SU-DHL-6 (cell line): Measurements from ENCODE around the gene CELSR3.
A peak's percentile ranks its signal among the peaks of the same experiment; 100 is the strongest.

Source experiments
- H2AFZ ChIP-seq: fragments of 200-600 bp; sonication (generic); 2 replicates; pipeline ENCODE4 v1.6.1; 2014; ENCODE audit warnings: low read depth, mild to moderate bottlenecking, moderate library complexity, mixed read lengths, antibody characterized with exemption, low read length; ENCODE audit not compliant: severe bottlenecking
- H3F3A ChIP-seq: fragments of 200-600 bp; shearing (Covaris generic); 2 replicates; pipeline ENCODE4 v1.6.0; 2016; ENCODE audit warnings: antibody characterized with exemption, mild to moderate bottlenecking; ENCODE audit not compliant: insufficient read depth
- H3K27ac ChIP-seq: fragments of 200-600 bp; sonication (generic); 2 replicates; pipeline ENCODE4 v1.5.1; 2016; ENCODE audit warnings: low read depth, mild to moderate bottlenecking, low read length, moderate library complexity, mixed read lengths
- H3K27me3 ChIP-seq: fragments of 200-600 bp; sonication (generic), shearing (Covaris generic); 2 replicates; pipeline ENCODE4 v1.6.0; 2014; ENCODE audit warnings: mild to moderate bottlenecking, low read length
- H3K36me3 ChIP-seq: fragments of 200-600 bp; sonication (generic); 2 replicates; pipeline ENCODE4 v1.6.1; 2014; ENCODE audit warnings: mild to moderate bottlenecking, low read length, mixed read lengths
- H3K4me2 ChIP-seq: fragments of 300-600, 200-600 bp; shearing (Covaris generic), sonication (generic); 2 replicates; pipeline ENCODE4 v1.6.0; 2014; ENCODE audit warnings: low read length, low read depth, mild to moderate bottlenecking; ENCODE audit not compliant: poor library complexity, severe bottlenecking
- H3K4me3 ChIP-seq: fragments of 200-600 bp; sonication (generic); 2 replicates; pipeline ENCODE4 v1.5.1; 2014; ENCODE audit warnings: antibody characterized with exemption, low read length, mild to moderate bottlenecking, mixed read lengths; ENCODE audit not compliant: insufficient read depth, poor library complexity, severe bottlenecking
- H3K79me2 ChIP-seq: fragments of 200-600 bp; sonication (generic); 2 replicates; pipeline ENCODE4 v1.6.1; 2014; ENCODE audit warnings: mild to moderate bottlenecking, low read length, moderate library complexity; ENCODE audit not compliant: insufficient read depth
- H3K9ac ChIP-seq: fragments of 200-600 bp; sonication (generic); 2 replicates; pipeline ENCODE4 v1.7.0; 2014; ENCODE audit warnings: mild to moderate bottlenecking, low read length
- H3K9me2 ChIP-seq: fragments of 200-600 bp; sonication (generic); replicated peaks from 2 replicates; pipeline ENCODE4 v1.6.1; 2014; ENCODE audit warnings: low read length; ENCODE audit not compliant: insufficient read depth
- H3K9me3 ChIP-seq: fragments of 200-600 bp; sonication (generic); 2 replicates; pipeline ENCODE4 v1.6.1; 2014; ENCODE audit warnings: low read length, mixed read lengths; ENCODE audit not compliant: insufficient read depth
- H4K20me1 ChIP-seq: fragments of 200-600 bp; sonication (generic); 2 replicates; pipeline ENCODE4 v1.6.1; 2014; ENCODE audit warnings: low read depth, mild to moderate bottlenecking, antibody characterized with exemption, low read length, moderate library complexity, mixed read lengths
- CTCF ChIP-seq: fragments of 200-600 bp; sonication (generic); IDR thresholded peaks from one replicate; pipeline ENCODE4 v1.5.1; 2017; ENCODE audit warnings: antibody characterized with exemption, mild to moderate bottlenecking, low read length, moderate library complexity; ENCODE audit not compliant: insufficient read depth, poor library complexity, severe bottlenecking
- EZH2phosphoT487 ChIP-seq: fragments of 200-600 bp; sonication (generic), shearing (Covaris generic); conservative IDR thresholded peaks from 2 replicates; pipeline ENCODE4 v1.6.1; 2018; ENCODE audit warnings: mild to moderate bottlenecking, antibody characterized with exemption, low read length, moderate library complexity, mixed read lengths

The CELSR3 gene

DNA sequence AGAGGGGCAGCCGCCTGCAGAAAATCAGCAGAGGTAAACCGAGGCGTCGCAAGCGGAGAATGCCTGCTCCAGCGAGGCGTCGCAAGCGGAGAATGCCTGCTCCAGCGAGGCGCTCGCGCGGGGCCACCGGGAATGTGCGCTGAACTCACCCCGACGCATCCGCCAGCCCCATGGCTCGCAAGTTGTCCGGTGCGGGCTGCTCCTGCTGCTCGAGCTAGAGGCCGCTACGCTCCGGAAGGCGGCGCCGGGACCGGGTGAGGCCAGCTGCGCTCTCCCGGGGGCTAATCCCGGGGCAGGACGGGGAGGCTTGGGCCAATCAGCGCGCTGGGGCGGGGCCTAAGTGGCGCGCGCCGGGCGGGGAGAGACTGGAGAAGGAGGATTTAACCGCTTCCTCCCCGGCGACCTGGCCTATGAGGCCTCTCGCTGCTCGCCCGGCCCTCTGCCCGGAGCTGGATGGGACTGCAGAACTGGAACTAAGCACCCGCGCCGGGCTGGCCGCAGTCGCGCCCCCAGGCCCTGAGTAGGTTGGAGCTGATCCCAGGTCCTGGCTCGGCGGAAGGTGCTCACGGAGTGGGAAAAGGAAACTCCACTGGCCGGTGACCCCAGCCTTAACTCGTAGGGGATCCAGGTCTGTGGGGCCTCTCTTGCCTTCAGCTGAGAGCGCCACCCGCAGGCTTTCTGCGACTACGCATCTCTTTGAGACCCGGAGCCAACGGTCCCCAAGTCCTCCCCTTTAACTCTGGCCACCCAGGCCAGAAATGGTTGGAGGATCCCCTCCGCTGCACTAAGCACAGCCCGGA, 27.3 kb downstream of the CELSR3 start, which contains the start of gene SLC26A6:
Gene SLC26A6, minus strand, starts transcription at position 240 of the 800 bp plus-strand sequence. Its CDS starts 68 bp downstream, at position 172.
- no peaks in the 10 kb centered on the region for H3K79me2 ChIP-seq
- peak within 1 kb of the TSS; percentile 87 for H2AFZ ChIP-seq
- TF ChIP-seq EZH2phosphoT487 (no peak), CTCF (peak; percentile 58)
- H4K20me1 ChIP-seq = no peaks in the 10 kb centered on the region
- H3K36me3 ChIP-seq = no peaks in the 10 kb centered on the region
- H3K9me2 ChIP-seq = no peaks in the 10 kb centered on the region
- peak within 1 kb of the TSS; percentile 54 for H3K27ac ChIP-seq
- H3K4me3 ChIP-seq = peak within 1 kb of the TSS; percentile 71
- H3K27me3 ChIP-seq = no peaks in the 10 kb centered on the region
- peak within 1 kb of the TSS; percentile 66 for H3K4me2 ChIP-seq
- H3K9ac ChIP-seq = peak within 1 kb of the TSS; percentile 88
- no peaks in the 10 kb centered on the region for H3K9me3 ChIP-seq
- H3F3A ChIP-seq = no peaks in the 10 kb centered on the region

GRCh38 chr3:48634661-48635221, 27.9 kb downstream of the CELSR3 start:
- Histone ChIP-seq H4K20me1 (no peaks in the 10 kb centered on the region), H3K9me3 (no peaks in the 10 kb centered on the region), H3K79me2 (no peaks in the 10 kb centered on the region), H3K27ac (peak overlapping the region; percentile 54), H3K4me2 (peak overlapping the region; percentile 56), H3K9ac (peak overlapping the region; percentile 88), H3F3A (no peaks in the 10 kb centered on the region), H3K36me3 (no peaks in the 10 kb centered on the region), H3K9me2 (no peaks in the 10 kb centered on the region), H3K4me3 (peak overlapping the region; percentile 71), H2AFZ (peak overlapping the region; percentile 76), H3K27me3 (no peaks in the 10 kb centered on the region)
- TF ChIP-seq EZH2phosphoT487 (no peak), CTCF (no peak)

DNA sequence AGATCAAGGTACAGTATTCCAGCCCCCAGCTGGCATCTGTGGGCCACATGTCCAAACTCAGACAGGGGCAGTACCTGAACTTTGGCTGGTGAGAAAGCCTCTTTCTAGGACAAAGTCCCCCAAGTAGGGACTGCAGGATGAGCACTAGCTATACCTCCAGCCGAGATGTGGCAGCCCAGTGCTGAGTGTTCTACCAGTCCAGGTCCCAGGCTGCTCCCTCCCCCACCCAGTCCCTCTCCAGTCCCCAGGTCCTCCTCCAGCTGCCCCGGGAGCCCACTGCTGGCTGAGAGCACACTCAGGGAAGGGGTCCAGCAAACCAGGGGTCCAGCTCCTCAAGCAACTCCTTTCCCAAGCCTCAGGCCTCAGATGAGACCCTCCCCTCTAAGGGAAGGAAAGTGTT, 28.9 kb downstream of the CELSR3 start:
- Histone ChIP-seq H3K27ac (no peak overlapping the region), H3K9me2 (no peaks in the 10 kb centered on the region), H3F3A (no peaks in the 10 kb centered on the region), H3K79me2 (no peaks in the 10 kb centered on the region), H3K4me2 (peak overlapping the region; percentile 56), H2AFZ (no peak overlapping the region), H3K4me3 (no peak overlapping the region), H3K27me3 (no peaks in the 10 kb centered on the region), H3K9ac (no peak overlapping the region), H3K9me3 (no peaks in the 10 kb centered on the region), H4K20me1 (no peaks in the 10 kb centered on the region), H3K36me3 (no peaks in the 10 kb centered on the region)
- TF ChIP-seq EZH2phosphoT487 = no peak
- no peak for TF ChIP-seq CTCF
